GOT3 (cell line): Measurements from ENCODE around the gene SNAP91.

Experiments used
- DNase-seq: peaks from one replicate; lab custom pipeline; 2025; ENCODE audit warnings: mixed read lengths; lab: John Stamatoyannopoulos, UW

The SNAP91 gene

DNA sequence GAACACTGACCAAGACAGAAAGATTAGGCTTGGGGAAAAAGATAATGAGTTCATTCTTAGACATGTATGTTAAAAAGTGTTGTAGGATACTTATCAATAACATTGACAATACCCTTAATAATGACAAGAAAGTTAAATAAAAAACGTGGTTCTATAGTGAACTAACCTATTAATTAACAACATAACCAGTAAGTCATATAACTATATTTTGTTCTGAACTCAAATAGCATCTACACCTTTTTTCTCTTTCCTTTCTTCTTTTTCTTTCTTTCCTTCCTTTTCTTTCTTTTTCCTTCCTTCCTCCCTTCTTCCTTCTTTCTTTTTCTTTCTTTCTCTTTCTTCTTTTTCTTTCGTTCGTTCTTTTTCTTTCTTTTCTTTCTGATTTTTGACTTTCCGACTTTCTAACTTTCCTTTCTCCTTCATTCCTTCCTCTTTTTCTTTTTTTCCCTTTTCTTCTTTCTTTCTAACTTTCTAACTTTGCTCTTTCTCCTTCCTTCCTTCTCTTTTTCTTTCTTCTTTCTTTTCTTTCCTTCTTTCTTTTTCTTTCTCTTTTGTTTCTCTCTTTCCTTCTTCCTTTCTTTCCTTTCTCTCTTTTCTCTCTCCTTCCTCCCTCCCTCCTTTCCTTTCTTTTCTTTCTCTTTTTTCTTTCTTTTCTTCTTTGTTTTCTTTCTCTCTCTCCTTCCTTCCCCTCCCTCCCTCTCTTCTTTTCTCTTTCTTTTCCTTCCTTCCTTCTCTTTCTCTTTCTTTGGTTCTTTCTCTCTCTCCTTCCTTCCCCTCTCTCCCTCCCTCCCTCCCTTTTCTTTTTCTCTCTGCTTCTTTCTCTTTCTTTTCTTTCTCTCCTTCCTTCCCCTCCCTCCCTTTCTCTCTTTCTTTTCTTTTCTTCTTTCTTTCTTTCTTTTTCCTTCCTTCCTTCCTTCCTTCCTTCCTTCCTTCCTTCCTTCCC lies 172.0 kb downstream of the SNAP91 start:
- DNase-seq, result no peak

DNA sequence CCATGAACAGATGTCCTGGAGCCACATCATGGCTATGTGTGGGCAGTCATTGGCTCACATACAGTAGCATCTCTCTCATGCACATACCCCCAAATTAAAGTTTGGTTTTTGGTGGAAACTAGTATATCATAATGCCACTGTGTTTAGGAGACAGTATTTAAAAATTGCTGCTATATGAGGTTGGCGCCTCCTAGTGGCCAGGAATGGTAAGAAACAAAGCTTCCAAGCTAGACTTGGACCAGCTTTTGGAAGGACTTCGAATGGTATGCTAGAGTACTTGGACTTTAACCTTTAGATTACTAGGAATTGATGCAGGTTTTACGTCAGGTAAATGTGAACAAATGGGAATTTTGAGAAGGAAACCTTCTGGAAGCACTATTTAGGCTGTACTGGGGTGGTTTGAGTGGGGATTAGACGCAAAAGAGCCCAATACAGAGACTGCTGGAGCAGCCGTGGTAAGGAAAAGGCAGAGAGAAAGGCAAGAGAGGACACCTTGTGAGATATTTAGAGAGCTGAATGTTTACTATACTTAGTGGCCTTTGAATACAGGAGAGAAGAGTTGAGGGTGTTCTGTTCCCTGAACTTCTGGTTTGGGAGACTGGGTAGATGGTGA lies 172.8 kb downstream of the SNAP91 start:
- DNase-seq, result no peak

DNA sequence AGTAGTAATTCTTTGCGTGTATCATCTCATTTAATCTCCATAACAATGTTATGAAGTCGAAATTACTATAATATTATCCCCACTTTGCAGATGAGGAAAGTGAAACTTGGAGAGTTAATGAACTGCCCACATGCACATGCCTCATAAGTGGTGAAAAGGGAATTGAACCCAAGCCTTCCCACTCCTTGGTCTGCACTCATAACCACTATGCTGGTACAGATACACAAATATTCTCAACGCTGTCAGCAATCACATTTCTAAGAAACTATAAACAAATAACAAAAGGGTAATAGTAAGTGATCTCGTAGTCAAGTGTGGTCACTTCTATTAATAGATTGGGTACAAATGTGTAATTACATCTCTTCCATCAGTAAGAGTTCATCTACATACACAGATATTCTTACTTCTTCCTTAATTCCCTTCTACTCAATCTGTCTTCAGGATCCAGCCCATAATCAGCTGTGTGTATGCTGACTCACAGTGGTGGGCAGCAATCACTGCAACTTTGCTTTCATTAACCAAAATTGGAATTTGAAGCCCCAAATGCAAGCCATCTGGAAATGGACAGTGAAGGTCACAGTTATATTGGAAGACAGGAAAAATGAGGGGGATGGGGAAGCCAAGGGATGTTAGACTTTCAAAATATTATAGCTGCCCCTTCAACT lies 190.0 kb downstream of the SNAP91 start:
- no peak for DNase-seq

DNA sequence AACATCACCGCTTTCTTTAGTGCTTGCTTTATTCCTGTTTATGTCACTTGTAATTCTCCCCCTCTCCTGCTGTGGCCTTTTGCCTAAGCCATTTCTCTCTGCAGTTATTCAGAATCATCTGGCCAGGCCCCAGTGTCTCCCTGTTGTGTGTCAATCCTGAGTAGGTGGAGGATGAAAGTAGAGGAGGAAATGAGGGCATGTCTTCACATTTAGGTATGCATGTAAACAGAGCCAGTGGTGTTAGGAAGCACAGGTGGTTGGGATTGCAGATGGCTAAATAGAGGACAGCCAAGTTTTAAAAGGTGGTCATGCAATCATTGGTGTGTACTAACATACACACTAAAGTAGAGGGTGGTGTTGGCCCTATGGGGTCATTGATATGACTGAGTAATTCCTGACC lies 191.4 kb downstream of the SNAP91 start:
- no peak for DNase-seq

DNA sequence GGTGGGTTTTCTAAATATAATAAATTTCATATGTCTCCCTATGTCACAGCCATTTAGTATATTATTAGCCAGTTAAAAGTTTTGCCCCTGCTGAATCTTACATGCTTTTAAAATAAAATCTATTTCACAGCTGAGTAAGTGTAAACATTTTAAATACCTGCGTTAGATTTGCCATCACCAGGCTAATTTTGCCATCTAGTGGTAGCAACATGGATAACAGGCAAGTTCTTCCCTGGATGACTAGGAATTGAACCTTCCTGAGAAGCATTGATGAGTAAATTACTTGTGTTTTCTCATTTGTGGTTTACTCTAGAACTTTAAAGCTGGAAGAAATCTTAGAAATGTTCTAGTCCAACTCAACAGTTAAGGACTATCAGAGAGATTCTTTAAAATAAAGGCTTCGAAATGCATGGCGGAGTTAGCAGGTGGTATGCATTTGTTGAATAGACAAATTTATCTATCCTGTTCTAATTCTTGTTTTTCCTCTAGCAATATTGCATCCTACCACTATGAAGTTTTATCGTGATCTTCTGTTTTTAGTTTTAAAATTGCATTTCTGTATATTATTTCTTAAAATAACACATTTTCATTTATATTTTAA lies 193.9 kb downstream of the SNAP91 start:
- no peak for DNase-seq

DNA sequence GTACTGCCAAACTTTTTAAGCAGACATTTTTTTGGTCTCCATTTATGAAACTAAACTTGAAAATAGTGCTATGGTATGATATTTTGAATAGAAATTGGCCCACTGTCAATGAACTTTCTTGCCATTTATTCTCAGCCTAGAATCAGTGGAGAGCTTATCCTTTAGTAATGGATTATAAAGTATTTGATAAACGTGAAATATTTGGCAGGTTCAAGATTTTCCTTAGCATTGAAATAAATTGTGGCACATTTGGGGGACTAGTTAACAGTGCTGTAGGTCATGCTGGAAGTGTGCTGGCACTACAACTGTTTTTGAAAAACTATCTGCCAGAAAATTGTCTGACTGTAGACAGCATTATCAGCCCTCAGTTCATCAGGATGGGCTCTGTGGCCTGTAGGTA lies 194.4 kb downstream of the SNAP91 start:
- DNase-seq, result no peak

DNA sequence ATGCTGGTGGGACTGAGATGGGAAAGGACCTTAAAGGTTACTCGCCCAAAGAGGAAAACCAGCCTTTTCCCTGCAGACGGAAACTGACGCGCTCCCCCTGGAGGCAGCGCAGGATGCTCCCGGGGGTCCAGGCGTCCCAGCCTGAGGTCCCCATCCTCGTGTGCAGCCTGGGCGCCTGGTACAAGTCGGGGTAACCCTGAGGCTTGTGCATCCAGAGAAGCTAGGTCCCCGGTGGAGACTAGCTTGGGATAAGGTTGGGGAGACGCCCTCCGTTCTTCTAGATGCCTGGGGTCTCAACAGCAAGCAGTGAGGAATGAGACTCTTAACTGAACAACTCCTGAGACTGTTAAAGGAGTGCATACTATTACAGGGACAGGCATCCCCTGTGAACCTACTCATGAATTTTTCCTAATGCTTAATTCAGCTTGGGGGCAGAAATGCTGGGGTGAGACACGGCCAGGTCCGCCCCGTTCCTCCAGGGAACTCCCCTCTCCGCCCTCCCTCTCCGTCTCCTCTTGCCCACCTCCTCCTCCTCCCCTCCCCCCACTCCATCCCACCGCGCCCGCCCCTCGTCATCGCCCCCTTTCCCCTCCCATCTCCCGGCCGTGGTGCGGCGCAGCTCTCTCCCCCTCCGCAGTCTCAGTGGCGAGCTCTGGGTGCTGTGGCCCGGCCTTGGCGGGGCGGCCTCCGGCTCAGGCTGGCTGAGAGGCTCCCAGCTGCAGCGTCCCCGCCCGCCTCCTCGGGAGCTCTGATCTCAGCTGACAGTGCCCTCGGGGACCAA lies 196.8 kb downstream of the SNAP91 start, which contains the start of gene PRSS35:
TSS of gene PRSS35 (plus strand) at position 634 of the 781 bp plus-strand sequence. CDS start 10,908 bp downstream, outside the sequence.
- no peak for DNase-seq

DNA sequence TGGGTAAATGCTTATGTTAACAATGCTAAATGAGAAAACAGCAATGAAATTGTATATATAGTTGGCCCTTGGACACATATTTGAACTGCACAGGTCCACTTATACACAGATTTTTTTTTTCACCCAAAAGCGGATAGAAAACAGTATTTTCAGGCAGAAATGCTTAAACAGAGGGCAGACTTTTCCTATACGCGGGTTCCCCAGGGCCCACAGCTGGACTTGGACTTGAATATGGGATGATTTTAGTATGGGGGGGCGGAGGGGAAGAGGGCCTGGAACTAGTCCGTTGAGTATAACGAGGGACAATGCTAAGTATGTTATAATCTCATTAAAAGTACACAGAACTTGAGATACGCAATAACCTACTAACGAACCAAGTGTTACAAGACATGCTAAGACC lies 197.6 kb downstream of the SNAP91 start:
- no peak for DNase-seq

DNA sequence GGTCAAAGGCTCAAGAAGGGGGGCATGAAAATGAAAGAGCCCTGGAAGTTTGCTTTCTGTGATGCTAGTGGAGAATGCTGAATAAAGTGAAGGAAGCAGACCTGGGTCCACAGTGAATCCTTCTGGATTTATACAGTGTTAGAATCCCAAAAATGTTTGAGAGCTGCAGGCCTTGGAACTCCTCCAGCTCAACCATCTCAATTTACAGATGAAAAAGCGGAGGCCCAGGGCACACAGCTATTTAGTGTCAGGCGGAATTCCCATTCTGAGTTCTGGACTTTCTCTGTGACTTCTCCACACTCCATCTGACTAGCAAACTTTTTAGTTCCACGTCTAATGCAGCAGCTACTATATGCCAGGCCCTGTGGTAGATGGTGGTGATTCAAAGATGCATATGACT lies 198.1 kb downstream of the SNAP91 start:
- no peak for DNase-seq

DNA sequence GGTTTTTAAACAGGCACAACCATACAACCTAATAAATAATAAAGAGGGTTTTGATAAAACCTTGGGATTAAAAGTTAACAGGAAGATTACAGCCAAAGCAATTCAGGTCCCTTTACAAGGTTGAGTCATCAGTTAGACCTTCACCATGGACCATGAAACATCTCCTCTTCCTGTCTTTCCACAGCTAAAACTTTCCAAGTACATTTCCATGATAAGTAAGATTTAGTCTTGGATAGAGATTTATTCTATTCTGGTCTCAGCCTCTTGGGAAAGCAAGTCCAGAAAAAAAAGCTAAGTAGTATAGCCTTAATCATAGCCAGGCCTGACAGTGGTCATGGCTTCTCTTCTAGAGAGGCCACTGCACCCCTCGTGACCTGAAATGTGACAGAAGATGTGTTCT lies 199.5 kb downstream of the SNAP91 start:
- DNase-seq, result no peak

DNA sequence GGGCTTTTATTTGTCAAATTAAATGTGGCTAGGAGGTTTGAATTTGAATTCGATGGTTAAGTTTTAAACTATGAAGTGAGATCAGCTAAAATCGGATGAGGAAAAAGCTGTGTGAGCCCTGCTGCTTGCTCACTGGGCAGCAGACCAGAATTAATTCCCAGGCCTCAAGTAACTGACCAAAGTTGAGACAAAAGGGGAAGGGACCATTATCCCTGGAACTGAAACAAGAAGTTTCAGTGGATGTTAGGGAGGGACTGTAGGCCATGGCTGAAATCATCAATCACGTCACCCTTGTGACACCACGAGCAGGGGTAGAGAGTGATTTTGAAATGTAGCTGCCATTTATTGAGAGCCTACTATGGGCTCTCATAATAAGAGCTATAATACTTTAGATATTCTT lies 203.5 kb downstream of the SNAP91 start:
- no peak for DNase-seq
